IgD-negative memory B cell (primary cell): ENCODE data around the gene EIF3I. TPM values are rescaled to one million over a fixed set of nuclear protein-coding genes. Genes with fewer than 3 reads are reported as not detected.
"Not testable (repeated sequence)": the region's sequence is repeated elsewhere in the genome, so short reads cannot be mapped to it uniquely, and the experiment has no call there.

Source experiments
- H3K27ac Mint-ChIP-seq, 3 donors: one replicate each; pipeline ENCODE4 v1.8.0; 2020 to 2022; ENCODE audit warnings: mild to moderate bottlenecking in 3 of 3, mixed read lengths in 3 of 3, moderate library complexity in 1 of 3
- H3K27me3 Mint-ChIP-seq: one replicate; pipeline ENCODE4 v1.8.0; 2021; ENCODE audit warnings: mixed read lengths
- H3K36me3 Mint-ChIP-seq: one replicate; pipeline ENCODE4 v1.8.0; 2020; ENCODE audit warnings: mild to moderate bottlenecking, mixed read lengths
- H3K4me1 Mint-ChIP-seq, 3 donors: one replicate each; pipeline ENCODE4 v1.8.0; 2020 to 2022; ENCODE audit warnings: mixed read lengths in 3 of 3, mild to moderate bottlenecking in 1 of 3
- H3K4me3 Mint-ChIP-seq, 4 donors: one replicate each; pipeline ENCODE4 v1.8.0; 2020 to 2022; ENCODE audit warnings: mild to moderate bottlenecking in 4 of 4, mixed read lengths in 4 of 4, moderate library complexity in 3 of 4
- H3K9me3 Mint-ChIP-seq, 3 donors: one replicate each; pipeline ENCODE4 v1.8.0; 2020 to 2021; ENCODE audit warnings: mixed read lengths in 3 of 3, mild to moderate bottlenecking in 1 of 3
- polyA plus RNA-seq: library from polyadenylated mRNA; unstranded; fragments of 300-500 nt; fragmentation: Illumina TruSeq; gene quantifications from one replicate; pipeline ENCODE4 v1.2.3, GENCODE V29; 2021

Gene EIF3I
- polyA plus RNA-seq, 1 donor from 2014 or later = 154 TPM

GRCh38 chr1:32256473-32257226 is 34.4 kb downstream of the EIF3I start:
- H3K27ac Mint-ChIP-seq = peak overlapping the region; percentile 24 to 86 (median 37)
- H3K4me3 Mint-ChIP-seq = peak overlapping the region; percentile 39 to 90 (median 62)

GRCh38 chr1:32257227-32257508 is 35.0 kb downstream of the EIF3I start:
- peaks cover 35 to 42% (median 37%) of the 10 kb centered on the region in 3 donors for H3K4me1 Mint-ChIP-seq
- peak overlapping the region in 1 of 3 donors; percentile 30 for H3K27ac Mint-ChIP-seq
- no peaks in the 10 kb centered on the region for H3K36me3 Mint-ChIP-seq
- no peaks in the 10 kb centered on the region for H3K27me3 Mint-ChIP-seq
- no peak overlapping the region for H3K4me3 Mint-ChIP-seq
- H3K9me3 Mint-ChIP-seq = no peaks in the 10 kb centered on the region

More at GRCh38 chr1:32256473-32257226, 34.4 kb downstream of the EIF3I start:
- Mint-ChIP-seq H3K4me1 (peaks cover 40 to 47% (median 42%) of the 10 kb centered on the region in 3 donors), H3K9me3 (no peaks in the 10 kb centered on the region), H3K27me3 (peaks cover under 1% of the 10 kb centered on the region), H3K36me3 (no peaks in the 10 kb centered on the region)

- Mint-ChIP-seq H3K27ac (peak overlapping the region in 1 of 3 donors; percentile 50), H3K4me1 (peaks cover 22 to 27% (median 24%) of the 10 kb centered on the region in 3 donors)
- not testable (repeated sequence) for H3K4me3 Mint-ChIP-seq, H3K27me3 Mint-ChIP-seq, H3K36me3 Mint-ChIP-seq, H3K9me3 Mint-ChIP-seq
Measured at GRCh38 chr1:32263236-32263593, 41.0 kb downstream of the EIF3I start.

GRCh38 chr1:32263744-32264143 is 41.5 kb downstream of the EIF3I start:
- Mint-ChIP-seq H3K27me3 (peaks cover 2% of the 10 kb centered on the region), H3K27ac (peak overlapping the region; percentile 9 to 46 (median 21)), H3K4me3 (peak overlapping the region in 2 of 4 donors; percentile 80 to 82), H3K36me3 (no peaks in the 10 kb centered on the region), H3K9me3 (no peaks in the 10 kb centered on the region), H3K4me1 (peaks cover 22 to 27% (median 24%) of the 10 kb centered on the region in 3 donors)

GRCh38 chr1:32265846-32266245 is 43.6 kb downstream of the EIF3I start:
- Mint-ChIP-seq H3K4me3 (peak overlapping the region in 2 of 4 donors; percentile 67 to 75), H3K27ac (no peak overlapping the region), H3K4me1 (peaks cover 19 to 20% (median 19%) of the 10 kb centered on the region in 3 donors), H3K36me3 (no peaks in the 10 kb centered on the region), H3K9me3 (no peaks in the 10 kb centered on the region), H3K27me3 (peaks cover 2% of the 10 kb centered on the region)

GRCh38 chr1:32266921-32267591 is 44.8 kb downstream of the EIF3I start:
- H3K27ac Mint-ChIP-seq = peak overlapping the region in 1 of 3 donors; percentile 69
- peaks cover 2% of the 10 kb centered on the region for H3K27me3 Mint-ChIP-seq
- peaks cover 19 to 28% (median 22%) of the 10 kb centered on the region in 3 donors for H3K4me1 Mint-ChIP-seq

GRCh38 chr1:32269744-32270143 is 47.5 kb downstream of the EIF3I start:
- H3K4me1 Mint-ChIP-seq = peaks cover 18 to 30% (median 30%) of the 10 kb centered on the region in 3 donors
- H3K4me3 Mint-ChIP-seq = no peak overlapping the region
- H3K36me3 Mint-ChIP-seq = no peaks in the 10 kb centered on the region
- peaks cover 4% of the 10 kb centered on the region for H3K27me3 Mint-ChIP-seq
- H3K9me3 Mint-ChIP-seq = no peaks in the 10 kb centered on the region
- H3K27ac Mint-ChIP-seq = peak overlapping the region in 1 of 3 donors; percentile 31

More at GRCh38 chr1:32266921-32267591, 44.8 kb downstream of the EIF3I start:
- Mint-ChIP-seq H3K9me3 (no peaks in the 10 kb centered on the region), H3K36me3 (no peaks in the 10 kb centered on the region), H3K4me3 (peak overlapping the region in 3 of 4 donors; percentile 31 to 84 (median 50))

GRCh38 chr1:32272557-32273390 is 50.6 kb downstream of the EIF3I start:
- peak overlapping the region in 3 of 4 donors; percentile 21 to 90 (median 54) for H3K4me3 Mint-ChIP-seq
- H3K36me3 Mint-ChIP-seq = peaks cover 4% of the 10 kb centered on the region
- no peaks in the 10 kb centered on the region for H3K9me3 Mint-ChIP-seq
- H3K27ac Mint-ChIP-seq = peak overlapping the region; percentile 73 to 96 (median 92)
- peaks cover 4% of the 10 kb centered on the region for H3K27me3 Mint-ChIP-seq
- H3K4me1 Mint-ChIP-seq = peaks cover 10 to 20% (median 19%) of the 10 kb centered on the region in 3 donors

- peak overlapping the region in 3 of 4 donors; percentile 21 to 90 (median 81) for H3K4me3 Mint-ChIP-seq
- peak overlapping the region; percentile 73 to 96 (median 92) for H3K27ac Mint-ChIP-seq
- no peaks in the 10 kb centered on the region for H3K9me3 Mint-ChIP-seq
- H3K4me1 Mint-ChIP-seq = peaks cover 10 to 20% (median 19%) of the 10 kb centered on the region in 3 donors
- H3K27me3 Mint-ChIP-seq = peaks cover 4% of the 10 kb centered on the region
- H3K36me3 Mint-ChIP-seq = peaks cover 4% of the 10 kb centered on the region
Measured at GRCh38 chr1:32273391-32274208, 51.4 kb downstream of the EIF3I start.

GRCh38 chr1:32274646-32275340 is 52.6 kb downstream of the EIF3I start:
- no peak overlapping the region for H3K27ac Mint-ChIP-seq
- peaks cover 4% of the 10 kb centered on the region for H3K36me3 Mint-ChIP-seq
- H3K4me3 Mint-ChIP-seq = peak overlapping the region in 2 of 4 donors; percentile 1 to 79
- H3K4me1 Mint-ChIP-seq = peaks cover 10 to 20% (median 19%) of the 10 kb centered on the region in 3 donors
- H3K9me3 Mint-ChIP-seq = no peaks in the 10 kb centered on the region
- H3K27me3 Mint-ChIP-seq = peaks cover 4% of the 10 kb centered on the region

- Mint-ChIP-seq H3K4me1 (peaks cover 10 to 20% (median 19%) of the 10 kb centered on the region in 3 donors), H3K9me3 (no peaks in the 10 kb centered on the region), H3K36me3 (peaks cover 4% of the 10 kb centered on the region), H3K4me3 (no peak overlapping the region), H3K27ac (no peak overlapping the region), H3K27me3 (peaks cover 4% of the 10 kb centered on the region)
Measured at GRCh38 chr1:32275424-32275823, 53.2 kb downstream of the EIF3I start.

GRCh38 chr1:32276032-32276782 is 54.0 kb downstream of the EIF3I start:
- Mint-ChIP-seq H3K27me3 (peaks cover 4% of the 10 kb centered on the region), H3K27ac (peak overlapping the region in 1 of 3 donors; percentile 73), H3K4me3 (peak overlapping the region in 1 of 4 donors; percentile 58), H3K36me3 (peaks cover 4% of the 10 kb centered on the region), H3K9me3 (no peaks in the 10 kb centered on the region), H3K4me1 (peaks cover 10 to 20% (median 19%) of the 10 kb centered on the region in 3 donors)
